ENCODE data around the gene PVALB. TPM values are rescaled to one million over a fixed set of nuclear protein-coding genes. Genes with fewer than 3 reads are reported as not detected.

PVALB gene
- polyA plus RNA-seq, 1 of the 3 experiments (the other 2 are of a cell fraction): not detected

GRCh38 chr22:36767035-36767775 lies 49.6 kb downstream of the PVALB start:
- POLR2A ChIA-PET: no interaction called here
- no peaks in the 10 kb centered on the region for H3K79me2 ChIP-seq (ENCODE audit: insufficient read depth)
- WGBS (ENCODE audit: low lambda C conversion rate): 88% methylated on average over 9 of the region's 10 CpGs
- H3K27me3 ChIP-seq (ENCODE audit: insufficient read depth): no peaks in the 10 kb centered on the region
- CTCF ChIA-PET: interaction anchor here (1.2 to 3.6 kb wide), 5 partner anchors 9 to 221 kb away, joined by 3 to 12 read pairs (median 5); no protein-coding TSS in a partner anchor
- H2AFZ ChIP-seq (ENCODE audit: low read depth): no peak overlapping the region
- TF ChIP-seq USF2 (IDR thresholded peaks at IDR 0.05; ENCODE audit: borderline replicate concordance, low read depth, low read length) (no peak), MEF2A (IDR thresholded peaks at IDR 0.05; ENCODE audit: borderline replicate concordance, low read depth) (no peak), MAX (IDR thresholded peaks at IDR 0.05; ENCODE audit: low read depth) (no peak), PBX3 (IDR thresholded peaks at IDR 0.05) (no peak), NRF1 (IDR thresholded peaks at IDR 0.05; ENCODE audit: low read depth, low read length) (no peak), CHD2 (IDR thresholded peaks at IDR 0.05; ENCODE audit: low read length, partially characterized antibody) (no peak), CTCF (IDR thresholded peaks at IDR 0.05) (no peak), EP300 (IDR thresholded peaks at IDR 0.05; ENCODE audit: borderline replicate concordance in 1 of 2, low read depth in 1 of 2, low read length in 1 of 2) (no peak), USF1 (IDR thresholded peaks at IDR 0.05; ENCODE audit: borderline replicate concordance, low read depth) (no peak), EZH2phosphoT487 (IDR thresholded peaks at IDR 0.05; ENCODE audit: borderline replicate concordance, low read depth) (no peak), NFIC (IDR thresholded peaks at IDR 0.05; ENCODE audit: borderline replicate concordance) (no peak), FOXJ3 (CRISPR knock-in tag; IDR thresholded peaks at IDR 0.05) (no peak), RFX5 (IDR thresholded peaks at IDR 0.05; ENCODE audit: low read length) (no peak), TEAD4 (IDR thresholded peaks at IDR 0.05; ENCODE audit: borderline replicate concordance, insufficient read depth) (no peak), YY1 (IDR thresholded peaks at IDR 0.05; ENCODE audit: low read depth) (no peak), RAD21 (IDR thresholded peaks at IDR 0.05; ENCODE audit: low read length) (no peak), IRF3 (IDR thresholded peaks at IDR 0.05; ENCODE audit: low read depth, low read length) (no peak), FOSL2 (IDR thresholded peaks at IDR 0.05; ENCODE audit: borderline replicate concordance, low read depth) (no peak), RXRA (IDR thresholded peaks at IDR 0.05; ENCODE audit: borderline replicate concordance, low read depth) (no peak), POLR2AphosphoS5 (IDR thresholded peaks at IDR 0.05; ENCODE audit: low read depth, low read length) (no peak)
- H3K9ac ChIP-seq: no peak overlapping the region
- no peaks in the 10 kb centered on the region for H3K9me2 ChIP-seq
- H4K20me1 ChIP-seq (ENCODE audit: insufficient read depth): no peaks in the 10 kb centered on the region
- H3K4me3 ChIP-seq (ENCODE audit: low read depth in 2 of 2, low read length in 1 of 2): no peak overlapping the region
- peaks cover 0 to 33% of the 10 kb centered on the region in 2 experiments for H3K36me3 ChIP-seq (replicated peaks in 1 of 2; ENCODE audit: control insufficient read depth in 1 of 2, insufficient read depth in 2 of 2, low read length in 1 of 2)
- DNase-seq: no peak
- H3K4me1 ChIP-seq (ENCODE audit: control insufficient read depth in 1 of 2, insufficient read depth in 2 of 2, low read depth in 1 of 2, low read length in 1 of 2): no peaks in the 10 kb centered on the region
- H3K4me2 ChIP-seq: no peak overlapping the region
- no peaks in the 10 kb centered on the region for H3K9me3 ChIP-seq
- H3K27ac ChIP-seq (ENCODE audit: low read depth in 2 of 2, low read length in 1 of 2): no peak overlapping the region
- no peaks in the 10 kb centered on the region for H3F3A ChIP-seq (replicated peaks; ENCODE audit: insufficient read depth)

Data from SK-N-SH (cell line).